ENCODE data around the gene JAK1.
A peak's percentile ranks its signal among the peaks of the same experiment; 100 is the strongest.
"Not testable (repeated sequence)": the region's sequence is repeated elsewhere in the genome, so short reads cannot be mapped to it uniquely, and the experiment has no call there.

JAK1 gene

DNA sequence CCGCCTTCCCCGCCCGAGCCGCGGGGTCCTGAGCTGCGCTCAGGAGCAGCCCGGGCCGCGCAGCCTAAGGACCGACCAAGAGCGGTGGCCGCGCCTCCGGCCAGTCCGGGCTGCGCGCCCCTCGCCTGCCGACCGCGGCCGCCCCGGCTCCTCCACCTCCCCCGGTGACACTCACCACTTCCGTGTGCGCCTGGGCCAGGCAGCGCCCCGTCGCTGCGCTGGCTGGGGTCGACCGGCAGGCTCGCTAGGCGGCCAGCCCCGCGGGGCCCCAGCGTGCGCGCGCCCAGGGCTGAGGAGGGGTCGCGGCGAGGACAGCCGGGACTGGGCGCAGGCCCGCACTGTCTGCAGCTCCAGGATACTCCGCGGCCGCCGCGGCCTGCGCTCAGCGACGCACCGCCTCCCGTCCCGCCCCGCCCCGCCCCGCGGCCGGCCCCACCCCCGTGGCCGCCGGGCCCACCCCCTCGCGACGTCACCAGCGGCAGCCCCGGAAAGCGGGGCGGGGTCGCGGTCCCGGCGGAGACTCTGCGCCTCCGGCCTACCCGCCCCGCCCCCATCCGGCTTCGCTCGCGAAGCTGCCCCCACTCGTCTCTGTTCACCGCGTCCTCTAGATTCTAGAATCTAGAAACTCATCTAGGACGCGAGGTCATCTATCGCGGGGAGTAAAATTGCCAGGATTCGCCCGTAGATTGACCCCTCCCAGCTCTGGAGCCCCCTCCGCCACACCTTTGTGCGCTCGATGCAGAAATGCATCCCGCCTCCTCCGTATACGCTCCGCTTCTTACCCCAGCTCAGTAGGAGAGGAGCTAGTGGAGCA, at the start of gene JAK1:
TSS of gene JAK1 (minus strand) at position 392 of the 814 bp plus-strand sequence. CDS start 80,285 bp downstream, outside the sequence.
- peak; percentile 90 for DNase-seq (ENCODE audit: low read depth)

- DNase-seq (ENCODE audit: low read depth), result no peak
Observed at GRCh38 chr1:65014321-65014720, 48.0 kb upstream of the JAK1 start.

DNA sequence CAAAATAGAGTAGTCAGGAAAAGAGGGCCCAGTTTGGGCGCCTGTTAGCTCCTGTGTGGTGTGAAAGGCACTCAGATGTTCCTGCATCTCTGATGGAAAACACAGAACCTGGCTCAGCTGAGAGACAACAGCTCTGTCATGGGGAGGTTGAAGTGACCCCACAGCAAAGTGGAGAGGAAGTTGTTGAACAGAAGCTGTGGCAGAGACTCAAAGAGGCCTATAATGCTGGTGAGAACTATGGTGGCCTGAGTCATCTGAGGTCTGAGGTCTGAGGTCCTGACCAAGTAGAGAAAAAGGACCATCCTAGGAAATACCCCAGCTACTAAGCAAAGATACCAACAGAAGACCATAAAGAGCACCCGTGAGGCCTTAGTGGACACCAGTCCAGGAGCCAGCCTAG, 45.6 kb upstream of the JAK1 start:
- DNase-seq (ENCODE audit: low read depth), result no peak

GRCh38 chr1:65009724-65010420, 43.5 kb upstream of the JAK1 start:
- no peak for DNase-seq (ENCODE audit: low read depth)

DNA sequence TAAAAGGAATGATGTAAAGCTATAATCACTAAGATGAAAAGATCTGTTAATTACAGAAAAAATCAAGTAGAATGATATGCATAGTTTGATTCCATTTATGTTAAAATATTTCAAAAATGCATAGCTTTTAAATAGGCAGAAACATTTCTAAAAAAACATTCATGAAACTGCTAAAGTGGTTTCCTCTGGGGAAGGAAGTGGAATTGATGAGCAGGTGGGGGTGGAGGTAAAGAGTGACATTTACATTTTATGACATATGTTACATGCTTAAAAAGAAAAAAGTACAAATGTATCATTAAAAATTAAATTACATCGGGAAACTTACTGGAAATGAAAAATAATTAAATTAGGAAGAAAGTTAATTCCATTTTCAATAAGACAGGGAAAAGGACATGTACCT, 42.8 kb upstream of the JAK1 start:
- DNase-seq (ENCODE audit: low read depth), result no peak

DNA sequence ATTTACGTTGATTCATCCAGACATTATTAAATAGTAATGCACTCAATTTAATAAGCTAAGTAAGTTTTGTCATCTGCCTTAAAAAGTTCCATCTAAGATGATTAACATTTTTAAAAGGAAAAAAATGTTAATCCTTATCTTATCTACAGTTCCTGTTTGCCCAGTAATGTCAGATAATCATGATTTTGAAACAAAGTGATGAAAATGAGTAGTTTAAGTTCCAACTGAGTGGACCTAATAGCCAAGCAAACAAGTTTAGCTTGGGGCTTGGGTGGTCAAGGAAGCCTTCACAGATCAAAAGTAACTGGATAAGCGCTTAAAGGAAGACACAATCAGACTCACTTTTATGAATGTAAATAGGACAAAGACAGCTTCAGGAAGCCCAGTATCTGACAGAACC, 40.5 kb upstream of the JAK1 start:
- no peak for DNase-seq (ENCODE audit: low read depth)

DNA sequence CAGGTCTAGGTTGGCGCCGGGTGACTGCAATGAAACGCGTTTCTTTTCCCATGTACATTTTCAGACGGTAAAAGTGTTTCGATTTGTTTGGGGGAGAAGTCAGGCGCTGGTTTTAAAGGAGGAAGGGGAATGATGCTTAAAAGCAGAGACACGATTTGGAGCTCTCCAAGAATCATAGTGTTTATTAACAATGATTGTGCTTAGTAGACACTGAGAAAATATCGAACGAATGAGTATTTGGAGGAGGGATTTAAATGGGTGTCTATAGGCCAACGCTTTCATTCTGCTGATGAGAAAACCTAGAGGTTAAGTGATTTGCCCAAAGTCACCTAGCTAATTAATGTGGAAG, 36.9 kb upstream of the JAK1 start:
- no peak for DNase-seq (ENCODE audit: low read depth)

- DNase-seq (ENCODE audit: low read depth), result peak; percentile 57
Observed at GRCh38 chr1:65002508-65003315, 36.4 kb upstream of the JAK1 start.

- peak; percentile 1 for DNase-seq (ENCODE audit: low read depth)
Observed at GRCh38 chr1:65002156-65002507, 35.8 kb upstream of the JAK1 start.

DNA sequence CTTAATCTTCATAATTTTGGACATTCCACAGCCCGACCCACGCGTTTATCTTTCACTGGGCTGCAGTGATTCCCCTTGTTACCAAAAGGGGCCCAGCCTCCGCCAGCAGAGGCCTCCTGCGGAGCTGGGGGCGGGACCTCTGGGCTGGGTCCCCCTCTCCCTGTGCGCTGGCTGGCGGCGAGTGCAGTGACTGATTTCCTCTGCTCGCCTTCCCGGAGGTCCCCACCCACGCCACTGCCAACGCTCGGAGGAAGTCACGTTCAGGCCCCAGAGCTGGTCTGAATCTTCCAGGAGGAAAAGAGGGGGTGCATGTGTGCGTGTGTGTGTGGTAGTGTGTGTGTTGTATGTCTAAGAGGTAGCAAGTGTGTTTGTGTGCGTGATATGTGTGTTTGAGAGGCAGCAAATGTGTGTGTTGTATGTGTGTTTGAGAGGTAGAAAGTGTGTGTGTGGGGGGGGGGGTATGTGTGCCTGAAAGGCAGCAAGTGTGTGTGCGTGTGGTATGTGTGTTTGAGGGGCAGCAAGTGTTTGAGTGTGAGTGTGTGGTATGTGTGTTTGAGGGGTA, 35.0 kb upstream of the JAK1 start:
- DNase-seq (ENCODE audit: low read depth), result peak; percentile 52

- not testable (repeated sequence) for DNase-seq (ENCODE audit: low read depth)
Observed at GRCh38 chr1:64998425-64998948, 32.1 kb upstream of the JAK1 start.

- no peak for DNase-seq (ENCODE audit: low read depth)
Observed at GRCh38 chr1:64996541-64997257, 30.4 kb upstream of the JAK1 start.

DNA sequence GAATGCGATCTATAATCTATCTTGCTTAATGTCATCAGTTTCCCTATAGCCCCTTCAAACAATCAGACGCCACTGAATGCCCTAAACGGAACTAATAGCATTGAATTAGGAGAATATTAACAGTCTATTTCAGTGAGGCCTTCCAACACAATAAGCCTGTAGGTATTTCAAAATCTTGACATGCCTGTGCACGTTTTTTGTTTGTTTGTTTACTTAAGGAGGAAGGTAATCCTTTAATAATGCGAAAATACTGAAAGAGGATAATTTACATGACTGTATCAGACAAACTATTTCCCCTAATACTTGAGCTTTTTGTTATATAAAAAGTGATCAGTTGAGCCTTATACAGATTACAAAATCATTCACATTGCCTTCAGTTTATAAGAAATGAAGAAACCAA, 29.0 kb upstream of the JAK1 start:
- DNase-seq (ENCODE audit: low read depth), result no peak

DNA sequence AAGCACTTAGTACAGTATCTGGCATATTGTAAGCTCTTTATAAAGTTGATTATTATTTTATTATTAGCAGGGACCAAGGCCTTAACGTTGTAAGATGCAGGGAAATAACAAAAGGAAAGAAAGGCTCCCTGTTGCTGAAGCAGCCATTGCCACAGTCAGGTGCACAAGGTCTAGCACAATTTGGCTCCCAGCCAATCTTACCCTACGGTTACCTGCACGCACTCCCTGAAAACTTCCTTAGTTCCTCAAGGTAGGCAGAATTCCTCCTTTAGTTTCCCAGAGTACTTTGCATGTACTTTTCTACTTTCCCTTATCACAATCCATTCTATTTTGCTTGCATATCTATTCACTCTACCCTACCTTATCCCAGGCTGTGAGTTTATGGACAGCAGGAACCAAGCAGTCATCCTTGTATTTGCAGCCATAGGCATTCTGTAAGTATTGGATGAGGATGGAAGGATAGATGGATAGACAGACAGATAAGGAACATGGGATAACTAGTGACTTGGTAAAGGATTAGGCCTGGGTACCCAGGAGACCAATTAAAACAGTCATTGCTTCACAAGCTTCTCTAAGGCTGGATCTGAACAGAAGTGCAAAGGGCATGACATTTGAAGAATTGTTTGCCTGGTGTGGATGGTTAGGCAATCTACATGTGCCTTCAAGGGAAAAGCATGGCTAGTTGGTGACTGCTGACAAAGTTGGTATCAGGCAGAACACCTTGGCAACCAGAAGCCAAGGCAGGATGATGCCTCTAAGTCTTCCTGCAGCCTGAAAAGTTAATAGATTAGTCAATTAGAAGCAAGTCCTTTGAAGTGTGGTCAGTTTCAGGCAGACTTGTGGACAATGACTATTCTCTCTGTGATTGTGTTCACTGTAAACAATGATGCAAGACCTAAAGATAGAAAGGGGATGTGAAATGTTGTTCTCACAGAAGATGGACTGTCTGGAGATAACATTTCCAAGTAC, 20.8 kb upstream of the JAK1 start:
- DNase-seq (ENCODE audit: low read depth), result no peak

GRCh38 chr1:64984737-64985136, 18.4 kb upstream of the JAK1 start:
- DNase-seq (ENCODE audit: low read depth), result no peak

GRCh38 chr1:64984106-64984505, 17.8 kb upstream of the JAK1 start:
- DNase-seq (ENCODE audit: low read depth), result no peak

- DNase-seq (ENCODE audit: low read depth), result no peak
Observed at GRCh38 chr1:64983110-64983509, 16.8 kb upstream of the JAK1 start.

- DNase-seq (ENCODE audit: low read depth), result no peak
Observed at GRCh38 chr1:64981601-64982533, 15.5 kb upstream of the JAK1 start.
